Measurements from ENCODE around the gene POLR3GL.
"Not testable (repeated sequence)": the region's sequence is repeated elsewhere in the genome, so short reads cannot be mapped to it uniquely, and the experiment has no call there.

DNA sequence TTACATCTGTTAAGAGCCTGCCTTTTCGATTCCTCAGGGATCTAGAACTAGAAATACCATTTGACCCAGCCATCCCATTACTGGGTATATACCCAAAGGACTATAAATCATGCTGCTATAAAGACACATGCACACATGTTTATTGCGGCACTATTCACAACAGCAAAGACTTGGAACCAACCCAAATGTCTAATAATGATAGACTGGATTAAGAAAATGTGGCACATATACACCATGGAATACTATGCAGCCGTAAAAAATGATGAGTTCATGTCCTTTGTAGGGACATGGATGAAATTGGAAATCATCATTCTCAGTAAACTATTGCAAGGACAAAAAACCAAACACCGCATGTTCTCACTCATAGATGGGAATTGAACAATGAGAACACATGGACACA, 44.2 kb upstream of the POLR3GL start:
- TF ChIP-seq, protein P1, sequence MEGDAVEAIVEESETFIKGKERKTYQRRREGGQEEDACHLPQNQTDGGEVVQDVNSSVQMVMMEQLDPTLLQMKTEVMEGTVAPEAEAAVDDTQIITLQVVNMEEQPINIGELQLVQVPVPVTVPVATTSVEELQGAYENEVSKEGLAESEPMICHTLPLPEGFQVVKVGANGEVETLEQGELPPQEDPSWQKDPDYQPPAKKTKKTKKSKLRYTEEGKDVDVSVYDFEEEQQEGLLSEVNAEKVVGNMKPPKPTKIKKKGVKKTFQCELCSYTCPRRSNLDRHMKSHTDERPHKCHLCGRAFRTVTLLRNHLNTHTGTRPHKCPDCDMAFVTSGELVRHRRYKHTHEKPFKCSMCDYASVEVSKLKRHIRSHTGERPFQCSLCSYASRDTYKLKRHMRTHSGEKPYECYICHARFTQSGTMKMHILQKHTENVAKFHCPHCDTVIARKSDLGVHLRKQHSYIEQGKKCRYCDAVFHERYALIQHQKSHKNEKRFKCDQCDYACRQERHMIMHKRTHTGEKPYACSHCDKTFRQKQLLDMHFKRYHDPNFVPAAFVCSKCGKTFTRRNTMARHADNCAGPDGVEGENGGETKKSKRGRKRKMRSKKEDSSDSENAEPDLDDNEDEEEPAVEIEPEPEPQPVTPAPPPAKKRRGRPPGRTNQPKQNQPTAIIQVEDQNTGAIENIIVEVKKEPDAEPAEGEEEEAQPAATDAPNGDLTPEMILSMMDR (IDR thresholded peaks at IDR 0.05): not testable (repeated sequence)
- TF ChIP-seq POLR2AphosphoS5, POLR2A (IDR thresholded peaks at IDR 0.05): not testable (repeated sequence)

All from breast epithelium (tissue), 3 donors.